Upper lobe of left lung (tissue), 6 donors: ENCODE data around the gene DPP9. TPM values are rescaled to one million over a fixed set of nuclear protein-coding genes. Genes with fewer than 3 reads are reported as not detected.
A peak's percentile ranks its signal among the peaks of the same experiment; 100 is the strongest.

Experiments used
- ATAC-seq, 2 donors: fragments of 200-7000 bp; cut with Tn5 transposase; one replicate each; pipeline ENCODE4 v1.9.1; 2022; ENCODE audit warnings: mild to moderate bottlenecking in 2 of 2, moderate library complexity in 2 of 2; ENCODE audit not compliant: low FRiP score in 2 of 2
- DNase-seq, 2 donors: peaks; one replicate each; pipeline ENCODE4 v3.0.0-alpha.2; 2019 to 2020
- H3K27ac ChIP-seq, 4 donors: fragments of 200-600 bp; sonication (generic); one replicate each; pipeline ENCODE4 v1.5.1; 2016 to 2019
- H3K27me3 ChIP-seq, 4 donors: fragments of 200-600 bp; sonication (generic); one replicate each; pipeline ENCODE4 v1.5.1; 2017 to 2019
- H3K36me3 ChIP-seq, 4 donors: fragments of 200-600 bp; sonication (generic); one replicate each; pipeline ENCODE4 v1.5.1; 2016 to 2019
- H3K4me1 ChIP-seq, 4 donors: fragments of 200-600 bp; sonication (generic); one replicate each; pipeline ENCODE4 v1.5.1; 2018 to 2019
- H3K4me3 ChIP-seq, 4 donors: fragments of 200-600 bp; sonication (generic); one replicate each; pipeline ENCODE4 v1.5.1; 2017 to 2019; ENCODE audit warnings: mild to moderate bottlenecking in 2 of 4, moderate library complexity in 1 of 4
- H3K9me3 ChIP-seq, 4 donors: fragments of 200-600 bp; sonication (generic); one replicate each; pipeline ENCODE4 v1.5.1; 2018 to 2019
- CTCF ChIP-seq, 6 experiments: fragments of 450-650 bp in 4 of 6; fragments of 200-600 bp in 2 of 6; sonication (generic) in 2 of 6; IDR thresholded peaks; one replicate each; pipeline ENCODE4 v1.5.1; 2016 to 2019; ENCODE audit warnings: antibody characterized with exemption in 6 of 6
- EP300 ChIP-seq, 4 donors: sonication (generic); formaldehyde crosslinking; IDR thresholded peaks; one replicate each; pipeline ENCODE4 v1.5.1; 2017; ENCODE audit warnings: antibody characterized with exemption in 4 of 4, control low read depth in 2 of 4
- POLR2A ChIP-seq, 4 donors: fragments of 450-650 bp; IDR thresholded peaks; one replicate each; pipeline ENCODE4 v1.5.1; 2016 to 2017; ENCODE audit warnings: antibody characterized with exemption in 4 of 4, mild to moderate bottlenecking in 2 of 4
- POLR2AphosphoS5 ChIP-seq, 2 donors: sonication (generic); formaldehyde crosslinking; IDR thresholded peaks; one replicate each; pipeline ENCODE4 v1.5.1; 2017; ENCODE audit warnings: antibody characterized with exemption in 2 of 2
- WGBS, 2 donors: methylation state at CpG; one replicate each; pipeline ENCODE4 v1.1.5; 2017 to 2018; 5-methylcytosine and 5-hydroxymethylcytosine counted together
- total RNA-seq, 6 donors: library from RNA; depleted of rRNA in 4 of 6; stranded (reverse); fragments of >200 nt in 4 of 6; gene quantifications; one replicate each; pipeline versions ENCODE4 v1.1.0 to v1.2.1, GENCODE V29; 2016 to 2021
- donor health status: DM: no; HTN: no; CAD: no; lungs with moderate emphysema.
- donor health status: DM: no; HTN: yes; CAD: no; lungs with severe emphysema.

Gene DPP9
- total RNA-seq, 6 donors from 2014 or later = 55.1 to 255 (median 89.0) TPM

- H3K4me1 ChIP-seq = peaks cover 0 to 5% (median 2%) of the 10 kb centered on the region in 4 donors
- H3K9me3 ChIP-seq = no peaks in the 10 kb centered on the region
- no peak for TF ChIP-seq EP300 (IDR thresholded peaks at IDR 0.05)
- TF ChIP-seq POLR2A (IDR thresholded peaks at IDR 0.05) = no peak
- no peaks in the 10 kb centered on the region for H3K36me3 ChIP-seq
- no peak overlapping the region for H3K4me3 ChIP-seq
- WGBS, 2 donors = 51 to 76% methylated on average over 2 of the region's 2 CpGs
- no peak overlapping the region for H3K27ac ChIP-seq
- no peaks in the 10 kb centered on the region for H3K27me3 ChIP-seq
- no peak for DNase-seq
- no peak for ATAC-seq
Measured at GRCh38 chr19:4740092-4740491, 16.4 kb upstream of the DPP9 start.

- H3K27me3 ChIP-seq = no peaks in the 10 kb centered on the region
- no peak for DNase-seq
- no peaks in the 10 kb centered on the region for H3K9me3 ChIP-seq
- no peak for ATAC-seq
- H3K4me1 ChIP-seq = no peaks in the 10 kb centered on the region
- no peak overlapping the region for H3K27ac ChIP-seq
- TF ChIP-seq POLR2A (IDR thresholded peaks at IDR 0.05) (no peak), CTCF (IDR thresholded peaks at IDR 0.05) (no peak), EP300 (IDR thresholded peaks at IDR 0.05) (no peak), POLR2AphosphoS5 (IDR thresholded peaks at IDR 0.05) (no peak)
- no peaks in the 10 kb centered on the region for H3K36me3 ChIP-seq
- H3K4me3 ChIP-seq = no peak overlapping the region
- WGBS, 2 donors = 45 to 54% methylated on average over 4 of the region's 4 CpGs
Measured at GRCh38 chr19:4738734-4739133, 15.1 kb upstream of the DPP9 start.

GRCh38 chr19:4737955-4738600 is 14.4 kb upstream of the DPP9 start:
- TF ChIP-seq CTCF (IDR thresholded peaks at IDR 0.05) (no peak), POLR2A (IDR thresholded peaks at IDR 0.05) (no peak), EP300 (IDR thresholded peaks at IDR 0.05) (no peak), POLR2AphosphoS5 (IDR thresholded peaks at IDR 0.05) (no peak)
- H3K27ac ChIP-seq = no peak overlapping the region
- WGBS, 2 donors = 9% methylated on average over 8 to 11 of the region's 11 CpGs
- H3K4me3 ChIP-seq = no peak overlapping the region
- no peaks in the 10 kb centered on the region for H3K27me3 ChIP-seq
- no peaks in the 10 kb centered on the region for H3K36me3 ChIP-seq
- ATAC-seq (no peak), DNase-seq (no peak)
- H3K4me1 ChIP-seq = no peaks in the 10 kb centered on the region
- no peaks in the 10 kb centered on the region for H3K9me3 ChIP-seq

GRCh38 chr19:4733755-4734345 is 10.2 kb upstream of the DPP9 start:
- H3K27ac ChIP-seq = no peak overlapping the region
- H3K4me3 ChIP-seq = no peak overlapping the region
- TF ChIP-seq CTCF (IDR thresholded peaks at IDR 0.05) (no peak), EP300 (IDR thresholded peaks at IDR 0.05) (no peak), POLR2A (IDR thresholded peaks at IDR 0.05) (no peak), POLR2AphosphoS5 (IDR thresholded peaks at IDR 0.05) (no peak)
- WGBS, 2 donors = 43% methylated on average over 1 of the region's 1 CpG
- DNase-seq (no peak), ATAC-seq (no peak)
- no peaks in the 10 kb centered on the region for H3K9me3 ChIP-seq
- peaks cover 0 to 8% (median 3%) of the 10 kb centered on the region in 4 donors for H3K4me1 ChIP-seq
- no peaks in the 10 kb centered on the region for H3K36me3 ChIP-seq
- H3K27me3 ChIP-seq = no peaks in the 10 kb centered on the region

GRCh38 chr19:4732680-4733114 is 9.1 kb upstream of the DPP9 start:
- ATAC-seq (peak; percentile 81 to 90), DNase-seq (no peak)
- H3K36me3 ChIP-seq = no peaks in the 10 kb centered on the region
- no peak overlapping the region for H3K27ac ChIP-seq
- whole genome bisulfite sequencing, 2 donors = 14 to 16% methylated on average over 8 of the region's 8 CpGs
- H3K27me3 ChIP-seq = no peaks in the 10 kb centered on the region
- no peak overlapping the region for H3K4me3 ChIP-seq
- no peaks in the 10 kb centered on the region for H3K9me3 ChIP-seq
- no peak for TF ChIP-seq POLR2AphosphoS5 (IDR thresholded peaks at IDR 0.05)
- no peak for TF ChIP-seq POLR2A (IDR thresholded peaks at IDR 0.05)
- TF ChIP-seq EP300 (IDR thresholded peaks at IDR 0.05) = no peak
- peak; percentile 40 to 66 (median 58) for TF ChIP-seq CTCF (IDR thresholded peaks at IDR 0.05)
- peaks cover 0 to 8% (median 3%) of the 10 kb centered on the region in 4 donors for H3K4me1 ChIP-seq
